NCI-H1048 (cell line): ENCODE measurements around the gene CAPN10.

Experiments
- DNase-seq: peaks from one replicate; lab custom pipeline; 2025; lab: John Stamatoyannopoulos, UW

The CAPN10 gene

GRCh38 chr2:240575101-240575965 is 11.2 kb upstream of the CAPN10 start:
- DNase-seq = no peak

GRCh38 chr2:240576036-240576435 is 10.5 kb upstream of the CAPN10 start:
- DNase-seq = no peak

- DNase-seq = no peak
These were observed 9.9 kb upstream of the CAPN10 start for GRCh38 chr2:240576436-240577205.

- no peak for DNase-seq
These were observed 9.0 kb upstream of the CAPN10 start for GRCh38 chr2:240577281-240578109.

GRCh38 chr2:240578110-240578450 is 8.5 kb upstream of the CAPN10 start:
- DNase-seq = no peak

GRCh38 chr2:240578488-240578887 is 8.0 kb upstream of the CAPN10 start:
- DNase-seq = no peak

- DNase-seq = no peak
These were observed 7.3 kb upstream of the CAPN10 start for GRCh38 chr2:240579071-240579762.

- no peak for DNase-seq
These were observed 6.5 kb upstream of the CAPN10 start for GRCh38 chr2:240579771-240580614.

- DNase-seq = no peak
These were observed 4.7 kb upstream of the CAPN10 start for GRCh38 chr2:240581811-240582210.

GRCh38 chr2:240582781-240583180 is 3.8 kb upstream of the CAPN10 start:
- no peak for DNase-seq

- no peak for DNase-seq
These were observed 2.8 kb upstream of the CAPN10 start for GRCh38 chr2:240583774-240584173.

- DNase-seq = peak; percentile 11
These were observed 2.0 kb upstream of the CAPN10 start for GRCh38 chr2:240584486-240585031.

- no peak for DNase-seq
These were observed 1.4 kb upstream of the CAPN10 start for GRCh38 chr2:240585101-240585500.

- DNase-seq = no peak
These were observed 795 bp upstream of the CAPN10 start for GRCh38 chr2:240585681-240586197.

GRCh38 chr2:240586919-240587800 is 626 bp downstream of the CAPN10 start:
- DNase-seq = no peak

- DNase-seq = no peak
These were observed 1.6 kb downstream of the CAPN10 start for GRCh38 chr2:240588006-240588655.

GRCh38 chr2:240588669-240589068 is 2.1 kb downstream of the CAPN10 start:
- DNase-seq = no peak

GRCh38 chr2:240589375-240589774 is 2.8 kb downstream of the CAPN10 start:
- no peak for DNase-seq
